NB4 (cell line): Measurements from ENCODE around the gene MDN1.

Experiments
- CTCF ChIP-seq: IDR thresholded peaks from one replicate; pipeline ENCODE4 v1.5.1; 2012; ENCODE audit warnings: low read depth, low read length
- MYC ChIP-seq: IDR thresholded peaks from 2 replicates; pipeline ENCODE4 v1.6.1; 2011; ENCODE audit warnings: low read depth, low read length
- POLR2A ChIP-seq: IDR thresholded peaks from 2 replicates; pipeline ENCODE4 v1.6.1; 2011; ENCODE audit warnings: mild to moderate bottlenecking; ENCODE audit not compliant: insufficient read length; ENCODE audit errors: extremely low read depth

- TF ChIP-seq CTCF (no peak), POLR2A (no peak), MYC (no peak)
These were observed 2.1 kb downstream of the MDN1 start for GRCh38 chr6:89817481-89817880.
